ENCODE data around the gene NRAP.

DNA sequence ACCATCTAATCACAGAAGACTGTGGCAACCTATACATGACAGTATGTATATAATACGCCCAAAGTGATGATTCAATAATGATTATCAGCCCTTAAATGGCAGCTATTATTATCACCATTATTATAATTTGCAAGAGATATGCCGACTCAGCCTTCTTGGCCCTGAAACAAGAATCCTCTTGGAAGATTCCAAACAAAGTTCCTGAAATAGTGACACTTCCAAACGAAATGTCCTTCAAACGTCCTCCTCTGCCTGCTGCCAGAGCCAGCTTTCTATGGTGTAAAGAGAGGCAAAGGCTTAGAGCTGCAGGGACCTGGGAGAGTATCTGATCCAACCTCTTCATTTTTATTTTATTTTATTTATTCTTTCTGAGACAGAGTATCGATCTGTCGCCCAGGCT is 36.0 kb downstream of the NRAP start:
- TF ChIP-seq, protein P1, sequence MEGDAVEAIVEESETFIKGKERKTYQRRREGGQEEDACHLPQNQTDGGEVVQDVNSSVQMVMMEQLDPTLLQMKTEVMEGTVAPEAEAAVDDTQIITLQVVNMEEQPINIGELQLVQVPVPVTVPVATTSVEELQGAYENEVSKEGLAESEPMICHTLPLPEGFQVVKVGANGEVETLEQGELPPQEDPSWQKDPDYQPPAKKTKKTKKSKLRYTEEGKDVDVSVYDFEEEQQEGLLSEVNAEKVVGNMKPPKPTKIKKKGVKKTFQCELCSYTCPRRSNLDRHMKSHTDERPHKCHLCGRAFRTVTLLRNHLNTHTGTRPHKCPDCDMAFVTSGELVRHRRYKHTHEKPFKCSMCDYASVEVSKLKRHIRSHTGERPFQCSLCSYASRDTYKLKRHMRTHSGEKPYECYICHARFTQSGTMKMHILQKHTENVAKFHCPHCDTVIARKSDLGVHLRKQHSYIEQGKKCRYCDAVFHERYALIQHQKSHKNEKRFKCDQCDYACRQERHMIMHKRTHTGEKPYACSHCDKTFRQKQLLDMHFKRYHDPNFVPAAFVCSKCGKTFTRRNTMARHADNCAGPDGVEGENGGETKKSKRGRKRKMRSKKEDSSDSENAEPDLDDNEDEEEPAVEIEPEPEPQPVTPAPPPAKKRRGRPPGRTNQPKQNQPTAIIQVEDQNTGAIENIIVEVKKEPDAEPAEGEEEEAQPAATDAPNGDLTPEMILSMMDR (IDR thresholded peaks at IDR 0.05 in 2 of 3, conservative IDR thresholded peaks at IDR 0.05 in 1 of 3; ENCODE audit: control insufficient read depth in 2 of 3, extremely low read depth in 1 of 3, insufficient read depth in 1 of 3, low read depth in 3 of 3, low read length in 3 of 3): no peak
- TF ChIP-seq MYC (IDR thresholded peaks at IDR 0.05; ENCODE audit: insufficient read depth, insufficient read length, insufficient replicate concordance, low read length, severe bottlenecking) (no peak), CREB1 (IDR thresholded peaks at IDR 0.05; ENCODE audit: low read depth) (no peak), SMC3 (IDR thresholded peaks at IDR 0.05; ENCODE audit: borderline replicate concordance, low read length) (no peak), POLR2AphosphoS5 (IDR thresholded peaks at IDR 0.05; ENCODE audit: low read length) (no peak), SMARCA5 (IDR thresholded peaks at IDR 0.05) (no peak), CREM (IDR thresholded peaks at IDR 0.05; ENCODE audit: low read depth) (no peak), BHLHE40 (IDR thresholded peaks at IDR 0.05; ENCODE audit: borderline replicate concordance in 1 of 2, low read depth in 2 of 2, low read length in 1 of 2) (no peak), RAD51 (IDR thresholded peaks at IDR 0.05) (no peak), CEBPB (IDR thresholded peaks at IDR 0.05; ENCODE audit: borderline replicate concordance in 1 of 2, low read depth in 2 of 2, low read length in 2 of 2) (no peak), EP300 (IDR thresholded peaks at IDR 0.05; ENCODE audit: borderline replicate concordance in 1 of 2, control insufficient read depth in 1 of 2, low read depth in 2 of 2, low read length in 2 of 2) (no peak)
- TF ChIP-seq, protein P2, sequence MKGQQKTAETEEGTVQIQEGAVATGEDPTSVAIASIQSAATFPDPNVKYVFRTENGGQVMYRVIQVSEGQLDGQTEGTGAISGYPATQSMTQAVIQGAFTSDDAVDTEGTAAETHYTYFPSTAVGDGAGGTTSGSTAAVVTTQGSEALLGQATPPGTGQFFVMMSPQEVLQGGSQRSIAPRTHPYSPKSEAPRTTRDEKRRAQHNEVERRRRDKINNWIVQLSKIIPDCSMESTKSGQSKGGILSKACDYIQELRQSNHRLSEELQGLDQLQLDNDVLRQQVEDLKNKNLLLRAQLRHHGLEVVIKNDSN (IDR thresholded peaks at IDR 0.05; ENCODE audit: borderline replicate concordance, extremely low read length, insufficient read depth, low read depth, low read length): no peak

Measured in GM12878 (cell line).